GM21723 (cell line): ENCODE results near the gene ZNF467.

Source experiments
- ATAC-seq: cut with Tn5 transposase; IDR thresholded peaks from one replicate; pipeline ENCODE4 v1.9.1; 2021; ENCODE audit warnings: mild to moderate bottlenecking, moderate library complexity; ENCODE audit not compliant: unreplicated experiment

The ZNF467 gene, protein sequence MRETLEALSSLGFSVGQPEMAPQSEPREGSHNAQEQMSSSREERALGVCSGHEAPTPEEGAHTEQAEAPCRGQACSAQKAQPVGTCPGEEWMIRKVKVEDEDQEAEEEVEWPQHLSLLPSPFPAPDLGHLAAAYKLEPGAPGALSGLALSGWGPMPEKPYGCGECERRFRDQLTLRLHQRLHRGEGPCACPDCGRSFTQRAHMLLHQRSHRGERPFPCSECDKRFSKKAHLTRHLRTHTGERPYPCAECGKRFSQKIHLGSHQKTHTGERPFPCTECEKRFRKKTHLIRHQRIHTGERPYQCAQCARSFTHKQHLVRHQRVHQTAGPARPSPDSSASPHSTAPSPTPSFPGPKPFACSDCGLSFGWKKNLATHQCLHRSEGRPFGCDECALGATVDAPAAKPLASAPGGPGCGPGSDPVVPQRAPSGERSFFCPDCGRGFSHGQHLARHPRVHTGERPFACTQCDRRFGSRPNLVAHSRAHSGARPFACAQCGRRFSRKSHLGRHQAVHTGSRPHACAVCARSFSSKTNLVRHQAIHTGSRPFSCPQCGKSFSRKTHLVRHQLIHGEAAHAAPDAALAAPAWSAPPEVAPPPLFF

DNA sequence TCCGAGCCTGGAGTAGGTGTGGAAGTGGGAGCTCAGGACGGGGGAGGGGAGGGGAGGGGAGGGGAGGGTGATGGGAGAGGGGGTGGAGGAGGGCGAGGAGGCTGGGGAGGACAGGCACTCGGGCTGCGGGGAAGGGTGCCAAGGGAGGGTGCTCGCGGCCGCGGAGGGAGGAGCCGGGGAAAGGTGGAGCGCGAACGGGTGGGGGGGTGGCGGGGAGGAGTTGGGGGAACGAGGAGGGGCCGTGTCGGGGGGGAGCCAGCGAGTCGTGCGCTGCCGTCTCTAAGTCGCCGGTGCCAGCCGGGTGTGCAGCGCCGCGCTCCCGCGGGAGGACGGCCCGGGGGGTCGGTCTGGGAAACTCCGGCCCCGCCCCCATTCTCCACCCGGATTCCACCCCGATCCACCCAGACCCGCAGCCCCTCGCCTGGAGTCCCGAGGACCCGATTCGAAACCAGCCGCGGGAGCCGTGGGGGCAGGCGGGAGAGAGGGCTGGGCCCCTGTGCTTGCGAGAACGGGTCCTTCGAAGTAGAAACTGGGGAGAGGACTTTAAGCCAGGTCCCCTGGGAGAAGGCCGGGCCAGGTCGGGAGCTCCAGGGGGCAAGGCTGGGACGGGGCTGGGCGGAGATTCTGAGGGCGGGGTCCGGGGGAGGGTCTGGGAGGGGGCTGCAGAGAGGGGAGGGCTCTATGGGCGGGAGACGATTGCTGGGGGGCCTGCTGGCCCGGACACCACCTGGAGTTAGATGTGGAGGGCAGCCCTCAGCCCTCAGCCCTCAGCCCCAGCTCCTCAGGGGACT, at the start of gene ZNF467:
ZNF467 (minus strand) TSS at position 143 of the 791 bp plus-strand sequence. CDS start 2,556 bp downstream, outside the sequence.
- ATAC-seq: no peak

DNA sequence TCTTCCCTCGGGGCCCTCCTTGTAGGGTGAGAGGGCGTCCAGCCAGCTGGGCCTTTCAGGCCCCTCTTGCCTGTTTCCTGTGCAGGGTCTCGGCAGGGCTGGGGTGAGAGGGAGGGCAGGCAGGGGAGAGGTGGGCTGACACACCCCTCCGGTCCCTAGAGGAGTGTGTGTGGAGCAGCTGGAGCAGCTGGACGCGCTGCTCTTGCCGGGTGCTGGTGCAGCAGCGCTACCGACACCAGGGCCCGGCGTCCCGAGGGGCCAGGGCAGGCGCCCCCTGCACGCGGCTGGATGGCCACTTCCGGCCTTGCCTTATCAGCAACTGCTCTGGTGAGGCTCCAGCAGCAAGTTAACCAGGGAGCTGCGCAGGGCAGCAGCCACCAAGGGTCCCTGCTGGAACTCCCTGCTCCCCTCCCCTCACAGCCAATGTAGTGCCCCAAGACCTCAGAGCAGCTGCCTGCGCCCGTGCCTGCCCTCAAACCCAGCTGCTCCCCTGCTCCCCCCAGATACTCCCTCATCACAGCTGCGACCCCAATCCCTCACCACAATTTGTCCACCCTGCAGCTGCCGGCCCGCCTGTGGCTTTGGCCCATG, 49.1 kb upstream of the ZNF467 start:
- no peak for ATAC-seq

DNA sequence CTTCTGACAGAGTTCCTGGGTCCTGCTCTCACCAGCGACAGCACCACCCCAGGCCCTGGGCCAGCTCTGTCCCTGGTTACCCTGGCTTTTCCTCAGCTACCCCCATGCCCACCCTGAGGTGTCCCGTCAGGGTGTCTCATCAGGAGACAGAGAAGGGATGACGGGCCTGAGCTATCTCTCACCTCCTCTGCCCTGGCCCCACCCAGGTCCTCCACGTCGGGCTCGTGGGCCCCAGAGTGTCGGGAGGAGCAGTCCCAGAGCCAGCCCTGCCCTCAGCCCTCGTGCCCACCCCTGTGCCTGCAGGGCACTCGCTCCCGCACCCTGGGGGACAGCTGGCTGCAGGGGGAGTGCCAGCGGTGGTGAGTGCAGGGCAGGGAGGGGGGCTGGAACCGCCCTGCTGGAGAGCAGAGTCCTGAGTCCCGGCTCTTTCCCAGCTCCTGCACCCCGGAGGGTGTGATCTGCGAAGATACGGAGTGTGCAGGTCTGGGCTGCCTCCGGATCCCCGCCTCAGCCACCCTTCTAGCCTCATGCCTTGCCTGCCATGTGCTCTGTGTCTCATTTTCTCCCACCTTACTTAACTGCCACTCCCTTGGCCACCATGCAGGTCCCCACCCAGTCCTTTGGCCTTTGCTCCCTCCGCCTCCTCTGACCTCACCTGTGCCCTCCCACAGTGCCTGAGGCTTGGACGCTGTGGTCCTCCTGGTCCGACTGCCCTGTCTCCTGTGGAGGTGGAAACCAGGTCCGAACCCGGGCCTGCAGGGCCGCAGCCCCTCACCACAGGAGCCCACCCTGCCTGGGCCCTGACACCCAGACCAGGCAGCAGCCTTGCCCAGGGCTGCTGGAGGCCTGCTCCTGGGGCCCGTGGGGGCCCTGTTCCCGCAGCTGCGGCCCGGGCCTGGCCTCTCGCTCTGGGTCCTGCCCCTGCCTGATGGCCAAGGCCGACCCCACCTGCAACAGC, 48.1 kb upstream of the ZNF467 start:
- no peak for ATAC-seq

DNA sequence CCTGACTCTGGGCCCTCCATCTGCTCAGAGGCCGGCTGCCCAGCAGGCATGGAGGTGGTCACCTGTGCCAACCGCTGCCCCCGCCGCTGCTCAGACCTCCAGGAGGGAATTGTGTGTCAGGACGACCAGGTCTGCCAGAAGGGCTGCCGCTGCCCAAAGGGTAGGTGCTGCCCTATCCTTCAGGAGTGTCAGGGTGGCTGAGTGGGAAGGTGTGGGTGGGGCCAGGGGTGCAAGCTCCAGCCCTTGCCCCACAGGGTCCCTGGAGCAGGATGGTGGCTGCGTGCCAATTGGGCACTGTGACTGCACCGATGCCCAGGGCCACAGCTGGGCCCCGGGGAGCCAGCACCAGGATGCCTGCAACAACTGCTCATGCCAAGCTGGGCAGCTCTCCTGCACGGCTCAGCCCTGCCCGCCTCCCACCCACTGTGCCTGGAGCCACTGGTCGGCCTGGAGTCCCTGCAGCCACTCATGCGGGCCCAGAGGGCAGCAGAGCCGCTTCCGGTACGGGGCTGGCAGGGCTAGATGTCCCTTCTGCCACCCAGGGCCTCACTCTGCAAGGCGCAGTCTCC, 47.3 kb upstream of the ZNF467 start:
- ATAC-seq: no peak

DNA sequence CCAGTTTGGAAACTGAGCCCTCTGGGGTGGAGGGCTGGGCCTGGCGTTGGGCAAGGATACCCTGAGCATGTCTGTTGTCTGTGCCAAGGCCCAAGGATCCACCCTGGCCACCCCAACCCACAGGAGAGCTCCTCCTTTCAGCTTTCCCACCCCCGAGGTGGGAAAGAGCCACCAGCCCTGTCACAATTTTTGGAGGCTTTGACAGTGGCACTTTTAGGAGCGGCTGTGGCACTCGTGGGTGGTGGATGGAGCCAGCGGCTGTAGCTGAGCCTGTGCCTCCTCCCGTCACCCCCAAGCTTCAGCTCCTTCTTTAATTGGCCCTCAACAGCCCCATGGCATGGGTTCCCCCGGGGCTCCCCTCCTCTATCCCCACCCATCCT, 46.6 kb upstream of the ZNF467 start:
- ATAC-seq: no peak

DNA sequence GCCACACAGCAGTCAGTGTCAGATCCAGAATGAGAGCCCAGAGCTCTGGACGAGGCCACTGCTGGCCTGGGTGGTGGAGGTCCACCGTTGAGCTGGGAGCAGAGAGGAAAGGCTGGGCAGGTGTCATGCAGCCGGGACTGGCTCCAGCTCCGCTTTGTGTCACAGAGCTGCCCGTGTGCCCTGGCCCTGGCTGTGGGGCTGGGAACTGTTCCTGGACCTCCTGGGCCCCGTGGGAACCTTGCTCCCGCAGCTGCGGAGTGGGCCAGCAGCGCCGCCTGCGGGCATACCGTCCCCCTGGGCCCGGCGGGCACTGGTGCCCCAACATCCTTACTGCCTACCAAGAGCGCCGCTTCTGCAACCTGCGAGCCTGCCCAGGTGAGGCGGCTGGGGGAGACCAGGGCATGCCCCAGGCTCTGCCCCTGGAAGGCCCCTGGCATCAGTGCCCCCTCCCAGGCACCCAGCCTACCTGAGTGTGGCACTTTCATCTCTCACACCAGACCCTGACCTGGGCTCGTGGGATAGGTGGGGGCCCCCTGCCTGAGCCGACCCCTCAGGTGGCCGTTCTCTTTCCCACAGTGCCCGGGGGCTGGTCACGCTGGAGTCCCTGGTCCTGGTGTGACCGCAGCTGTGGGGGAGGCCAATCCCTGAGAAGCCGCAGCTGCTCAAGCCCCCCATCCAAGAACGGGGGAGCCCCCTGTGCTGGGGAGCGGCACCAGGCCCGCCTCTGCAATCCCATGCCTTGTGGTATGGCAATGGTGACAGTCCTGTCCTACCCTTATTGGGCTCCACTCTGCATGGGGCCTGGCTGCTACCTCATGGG, 46.0 kb upstream of the ZNF467 start:
- ATAC-seq: no peak

DNA sequence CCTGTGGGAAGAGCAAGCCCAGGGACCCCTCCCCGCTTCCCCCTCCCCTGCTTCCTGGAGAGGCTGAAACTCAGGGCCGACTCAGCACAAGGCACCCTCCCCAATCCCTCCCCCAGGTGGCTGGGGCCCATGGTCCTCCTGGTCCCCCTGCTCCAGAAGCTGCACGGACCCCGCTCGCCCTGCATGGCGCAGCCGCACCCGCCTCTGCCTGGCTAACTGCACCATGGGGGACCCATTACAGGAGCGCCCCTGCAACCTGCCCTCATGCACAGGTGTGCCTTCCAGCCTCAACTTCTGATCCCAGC, 45.1 kb upstream of the ZNF467 start:
- ATAC-seq: no peak

DNA sequence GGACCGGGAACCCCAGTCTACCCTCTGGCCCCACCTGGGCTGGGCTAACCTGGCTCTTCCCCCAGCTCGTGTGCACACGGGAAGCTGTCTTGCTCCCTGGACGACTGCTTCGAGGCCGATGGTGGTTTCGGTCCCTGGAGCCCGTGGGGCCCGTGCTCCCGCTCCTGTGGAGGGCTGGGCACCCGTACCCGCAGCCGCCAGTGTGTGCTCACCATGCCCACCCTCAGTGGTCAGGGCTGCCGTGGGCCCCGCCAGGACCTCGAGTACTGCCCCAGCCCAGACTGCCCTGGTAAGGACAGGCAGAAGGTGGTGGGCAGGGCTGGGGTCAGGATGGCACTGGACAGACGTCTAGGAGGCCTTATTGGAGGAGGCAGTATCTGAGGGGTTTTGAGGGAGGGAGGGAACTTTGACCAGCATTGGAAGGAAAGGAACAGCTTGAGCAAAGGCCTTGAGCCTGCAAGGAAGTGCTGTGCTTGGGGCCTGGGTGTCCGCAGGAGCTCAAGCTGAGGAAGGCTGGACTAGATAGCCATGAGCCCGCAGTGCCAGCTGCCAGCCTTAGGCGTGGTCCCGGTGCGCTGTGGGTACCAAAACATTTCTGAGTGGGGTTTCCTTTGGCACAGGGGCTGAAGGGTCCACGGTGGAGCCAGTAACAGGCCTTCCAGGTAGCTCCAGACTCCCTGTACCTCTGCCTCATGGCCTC, 44.6 kb upstream of the ZNF467 start:
- no peak for ATAC-seq

DNA sequence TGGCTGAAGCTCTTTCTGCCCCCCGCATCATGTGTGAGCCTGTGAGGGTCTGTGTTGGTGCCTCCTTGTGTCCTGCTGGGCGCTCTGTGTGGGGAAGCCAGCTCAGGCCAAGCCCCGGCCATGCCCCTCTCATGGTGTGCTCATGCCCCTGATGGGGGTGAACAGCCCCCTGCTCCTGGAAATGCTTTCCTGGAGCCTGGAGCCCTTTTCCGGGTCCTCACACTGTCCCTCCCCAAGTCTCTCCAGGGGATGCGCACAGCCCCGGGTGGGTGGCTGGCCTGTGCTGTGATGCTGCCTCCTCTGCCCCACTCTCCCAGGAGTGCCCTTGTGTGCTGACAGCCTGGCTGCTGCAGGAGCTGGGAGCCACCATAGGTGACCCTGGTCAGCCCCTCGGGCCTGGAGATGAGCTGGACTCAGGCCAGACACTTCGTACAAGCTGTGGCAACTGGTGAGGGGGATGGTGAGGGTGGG, 43.9 kb upstream of the ZNF467 start:
- ATAC-seq: no peak

DNA sequence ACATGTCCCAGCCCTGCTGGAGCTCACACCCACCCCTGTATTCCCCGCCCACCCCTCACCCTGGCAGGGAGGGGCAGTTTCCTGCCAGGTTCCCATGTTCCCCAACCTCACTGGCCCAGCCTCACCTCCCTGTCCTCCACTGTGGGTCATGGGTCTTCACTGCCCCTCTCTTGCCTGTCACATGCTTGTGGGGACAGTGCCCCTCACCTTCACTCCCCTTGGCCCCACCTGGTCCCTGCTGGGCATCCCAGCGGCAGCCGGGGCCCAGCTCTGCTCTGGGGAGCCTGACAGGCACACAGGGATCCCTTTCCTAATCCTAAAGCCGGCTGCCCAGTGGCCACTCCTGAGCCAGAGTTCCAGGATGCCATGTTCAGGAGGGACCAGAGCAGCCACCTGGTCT, 43.4 kb upstream of the ZNF467 start:
- no peak for ATAC-seq

DNA sequence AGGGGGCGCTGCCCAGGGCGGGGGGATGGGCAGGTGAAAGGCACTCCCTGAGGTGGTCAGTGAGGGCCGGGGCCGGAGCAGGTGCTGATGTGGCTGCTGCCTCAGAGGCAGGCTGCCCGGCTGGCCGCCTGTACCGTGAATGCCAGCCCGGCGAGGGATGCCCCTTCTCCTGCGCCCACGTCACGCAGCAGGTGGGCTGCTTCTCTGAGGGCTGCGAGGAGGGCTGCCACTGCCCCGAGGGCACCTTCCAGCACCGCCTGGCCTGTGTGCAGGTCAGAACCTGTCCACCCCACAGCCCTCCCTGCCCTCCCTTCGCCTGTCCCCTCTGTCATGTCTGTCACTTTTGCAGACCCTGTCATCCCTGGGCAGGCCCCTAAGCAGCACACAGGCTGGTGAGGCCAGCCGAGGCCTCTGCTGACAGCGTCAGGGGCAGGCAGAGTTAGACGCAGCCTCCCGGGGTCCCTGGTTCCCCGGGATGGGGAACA, 42.9 kb upstream of the ZNF467 start:
- ATAC-seq: no peak

DNA sequence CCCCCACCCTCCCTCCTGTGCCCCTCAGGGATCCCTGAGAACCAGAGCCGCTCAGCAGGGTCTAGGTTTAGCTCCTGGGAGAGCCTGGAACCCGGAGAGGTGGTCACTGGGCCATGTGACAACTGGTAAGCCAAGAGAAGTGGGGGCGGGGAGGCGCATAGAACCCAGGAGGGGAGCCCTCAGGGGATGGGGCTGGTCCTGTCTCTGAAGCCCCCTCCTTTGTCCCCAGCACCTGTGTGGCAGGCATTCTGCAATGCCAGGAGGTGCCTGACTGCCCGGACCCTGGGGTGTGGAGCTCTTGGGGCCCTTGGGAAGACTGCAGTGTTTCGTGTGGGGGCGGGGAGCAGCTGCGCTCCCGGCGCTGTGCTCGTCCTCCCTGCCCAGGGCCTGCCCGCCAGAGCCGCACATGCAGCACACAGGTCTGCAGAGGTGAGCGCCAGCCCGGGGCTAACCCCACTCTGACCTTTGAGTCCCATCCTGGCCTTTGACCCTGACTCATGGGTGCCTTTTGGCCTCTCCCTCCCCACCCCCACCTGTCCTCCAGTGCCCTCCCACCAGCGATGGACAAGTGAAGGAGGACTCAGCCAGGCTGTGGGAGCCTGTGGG, 42.4 kb upstream of the ZNF467 start:
- ATAC-seq: no peak

DNA sequence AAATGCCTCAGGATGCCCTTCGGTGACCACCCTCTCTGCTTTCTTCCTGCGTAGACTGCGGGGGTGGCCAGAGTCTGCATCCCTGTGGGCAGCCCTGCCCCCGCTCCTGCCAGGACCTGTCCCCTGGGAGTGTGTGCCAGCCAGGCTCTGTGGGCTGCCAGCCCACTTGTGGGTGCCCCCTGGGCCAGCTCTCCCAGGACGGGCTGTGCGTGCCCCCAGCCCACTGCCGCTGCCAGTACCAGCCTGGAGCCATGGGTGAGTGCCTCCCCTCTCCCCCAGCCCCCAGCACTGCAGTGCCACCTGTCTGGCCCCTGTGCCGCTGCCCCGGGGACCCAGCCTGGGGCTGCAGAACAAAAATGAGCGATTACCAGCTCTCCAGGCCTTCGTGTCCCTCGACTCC, 41.7 kb upstream of the ZNF467 start:
- no peak for ATAC-seq

DNA sequence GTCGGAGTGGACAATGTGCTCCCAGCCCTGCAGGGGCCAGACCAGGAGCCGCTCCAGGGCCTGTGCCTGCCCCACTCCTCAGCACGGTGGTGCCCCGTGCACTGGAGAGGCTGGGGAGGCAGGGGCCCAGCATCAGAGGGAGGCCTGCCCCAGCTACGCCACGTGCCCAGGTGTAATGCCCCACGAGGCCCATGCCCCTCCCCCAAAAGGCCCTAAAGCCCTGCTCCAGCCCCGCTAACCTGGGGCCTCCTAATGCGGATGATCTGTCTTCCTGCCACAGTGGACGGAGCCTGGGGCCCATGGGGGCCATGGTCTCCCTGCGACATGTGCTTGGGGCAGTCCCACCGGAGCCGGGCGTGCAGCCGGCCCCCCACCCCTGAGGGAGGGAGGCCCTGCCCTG, 41.1 kb upstream of the ZNF467 start:
- no peak for ATAC-seq

DNA sequence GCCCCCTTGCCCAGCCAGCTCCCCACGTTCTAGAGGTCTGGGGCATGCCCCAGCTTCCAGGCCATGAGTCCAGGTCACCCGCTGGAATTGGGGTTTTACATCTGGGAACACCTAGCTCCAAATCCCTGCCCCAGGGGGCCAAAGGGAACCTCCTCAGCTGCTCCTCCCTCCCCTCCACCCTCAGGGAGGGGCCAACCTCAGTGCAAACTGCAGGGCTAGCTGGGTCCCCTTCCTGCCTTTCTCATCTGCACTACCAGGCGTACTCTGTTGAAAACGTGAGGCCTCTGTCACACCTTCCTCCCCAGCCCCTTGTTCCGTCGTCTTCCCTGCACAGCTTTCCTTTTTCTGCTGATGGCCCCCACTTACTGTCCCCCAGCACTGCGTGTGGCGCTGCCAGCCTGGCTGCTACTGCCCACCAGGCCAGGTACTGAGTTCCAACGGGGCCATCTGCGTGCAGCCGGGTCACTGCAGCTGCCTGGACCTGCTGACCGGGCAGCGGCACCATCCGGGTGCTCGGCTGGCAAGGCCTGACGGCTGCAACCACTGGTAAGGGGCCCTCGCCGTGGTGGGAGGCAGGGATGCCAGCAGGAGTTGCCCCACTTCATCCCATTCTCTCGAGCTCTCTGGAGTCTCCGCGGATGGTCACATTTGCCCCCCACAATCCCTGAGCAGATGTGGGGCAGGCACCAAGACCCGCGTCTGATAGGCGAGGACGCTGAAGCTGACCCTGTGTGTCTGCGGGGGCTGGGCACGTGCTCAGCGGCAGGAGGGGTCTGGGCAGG, 40.1 kb upstream of the ZNF467 start:
- ATAC-seq: no peak

DNA sequence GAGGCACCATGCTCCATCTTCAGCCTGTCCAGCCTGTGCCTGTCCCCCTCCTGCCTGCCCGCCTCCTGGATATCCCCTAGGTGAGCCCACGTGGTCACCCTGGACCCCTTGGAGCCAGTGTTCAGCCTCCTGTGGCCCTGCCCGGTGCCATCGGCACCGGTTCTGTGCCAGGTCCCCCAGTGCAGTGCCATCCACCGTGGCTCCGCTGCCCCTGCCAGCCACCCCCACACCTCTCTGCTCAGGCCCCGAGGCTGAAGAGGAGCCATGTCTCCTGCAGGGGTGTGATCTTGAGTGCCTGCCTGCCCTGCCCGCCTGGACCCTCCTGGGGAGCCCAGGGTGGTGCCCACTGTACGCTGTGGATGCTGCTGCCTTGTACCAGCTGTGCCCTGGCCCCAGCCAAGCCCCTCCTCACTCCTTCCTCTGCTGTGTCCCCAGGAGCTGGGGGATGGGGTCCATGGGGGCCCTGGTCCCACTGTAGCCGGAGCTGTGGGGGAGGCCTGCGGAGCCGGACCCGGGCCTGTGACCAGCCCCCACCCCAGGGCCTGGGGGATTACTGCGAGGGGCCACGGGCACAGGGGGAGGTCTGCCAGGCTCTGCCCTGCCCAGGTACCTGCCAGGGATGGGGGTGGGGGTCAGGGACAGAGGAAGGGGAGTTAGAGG, 38.6 kb upstream of the ZNF467 start:
- ATAC-seq: no peak

DNA sequence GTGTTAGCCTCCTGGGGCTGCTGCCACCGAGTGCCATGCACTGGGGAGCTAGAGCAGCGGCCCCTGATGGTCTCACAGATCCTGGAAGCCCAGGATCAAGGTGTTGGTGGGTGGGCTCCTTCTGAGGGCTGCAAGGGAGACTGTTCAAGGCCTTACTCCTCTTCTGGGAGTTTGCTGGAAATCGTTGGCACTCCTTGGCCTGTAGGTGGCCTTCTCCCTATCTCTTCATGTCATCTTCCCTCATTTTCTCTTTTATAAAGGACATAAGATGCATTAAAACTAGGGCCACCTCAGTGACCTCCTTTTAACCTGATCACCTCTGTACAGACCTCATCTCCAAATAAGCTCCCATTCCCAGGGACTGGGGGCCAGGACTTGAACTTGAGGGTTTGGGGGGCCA, 37.8 kb upstream of the ZNF467 start:
- no peak for ATAC-seq
